Measurements from ENCODE around the gene LEKR1.

Gene LEKR1

GRCh38 chr3:156987946-156988345, 161.8 kb downstream of the LEKR1 start:
- no peak for DNase-seq

GRCh38 chr3:156997351-156997750, 171.2 kb downstream of the LEKR1 start:
- no peak for DNase-seq

- no peak for DNase-seq
Observed at GRCh38 chr3:157001221-157001957, 175.2 kb downstream of the LEKR1 start.

GRCh38 chr3:157021679-157022078, 195.5 kb downstream of the LEKR1 start:
- DNase-seq, result no peak

GRCh38 chr3:157023226-157023625, 197.1 kb downstream of the LEKR1 start:
- DNase-seq, result no peak

- DNase-seq, result no peak
Observed at GRCh38 chr3:157026091-157026490, 199.9 kb downstream of the LEKR1 start.

GRCh38 chr3:157027861-157028745, 201.9 kb downstream of the LEKR1 start:
- no peak for DNase-seq

- no peak for DNase-seq
Observed at GRCh38 chr3:157029365-157029790, 203.2 kb downstream of the LEKR1 start.

- no peak for DNase-seq
Observed at GRCh38 chr3:157030712-157031111, 204.6 kb downstream of the LEKR1 start.

GRCh38 chr3:157033001-157033400, 206.8 kb downstream of the LEKR1 start:
- no peak for DNase-seq

GRCh38 chr3:157040456-157040855, 214.3 kb downstream of the LEKR1 start:
- no peak for DNase-seq

- DNase-seq, result no peak
Observed at GRCh38 chr3:157042226-157042625, 216.1 kb downstream of the LEKR1 start.

- no peak for DNase-seq
Observed at GRCh38 chr3:157043771-157044170, 217.6 kb downstream of the LEKR1 start.

- no peak for DNase-seq
Observed at GRCh38 chr3:157045238-157045850, 219.2 kb downstream of the LEKR1 start.

GRCh38 chr3:157046520-157046919, 220.4 kb downstream of the LEKR1 start:
- DNase-seq, result no peak

- DNase-seq, result no peak
Observed at GRCh38 chr3:157051055-157051454, 224.9 kb downstream of the LEKR1 start.

GRCh38 chr3:157051591-157051990, 225.4 kb downstream of the LEKR1 start:
- no peak for DNase-seq

GRCh38 chr3:157056035-157056434, 229.9 kb downstream of the LEKR1 start:
- DNase-seq, result no peak

GRCh38 chr3:157058392-157059071, 232.4 kb downstream of the LEKR1 start:
- no peak for DNase-seq

- no peak for DNase-seq
Observed at GRCh38 chr3:157059181-157059580, 233.0 kb downstream of the LEKR1 start.

- DNase-seq, result no peak
Observed at GRCh38 chr3:157059661-157060060, 233.5 kb downstream of the LEKR1 start.

GRCh38 chr3:157061265-157061664, 235.1 kb downstream of the LEKR1 start:
- no peak for DNase-seq

GRCh38 chr3:157063469-157063868, 237.3 kb downstream of the LEKR1 start:
- no peak for DNase-seq
